ENCODE data around the gene S1PR2.
A peak's percentile ranks its signal among the peaks of the same experiment; 100 is the strongest.
"Not testable (repeated sequence)": the region's sequence is repeated elsewhere in the genome, so short reads cannot be mapped to it uniquely, and the experiment has no call there.

Gene S1PR2

GRCh38 chr19:10191347-10191746 lies 39.8 kb downstream of the S1PR2 start:
- DNase-seq (ENCODE audit: low read depth in 2 of 2) = no peak

GRCh38 chr19:10190026-10190425 lies 41.1 kb downstream of the S1PR2 start:
- no peak for DNase-seq (ENCODE audit: low read depth in 2 of 2)

- DNase-seq (ENCODE audit: low read depth in 2 of 2) = peak; percentile 39 to 44
Measured at GRCh38 chr19:10189616-10190015, 41.5 kb downstream of the S1PR2 start.

GRCh38 chr19:10187315-10187714 lies 43.8 kb downstream of the S1PR2 start:
- DNase-seq (ENCODE audit: low read depth in 2 of 2) = no peak

GRCh38 chr19:10184636-10185035 lies 46.5 kb downstream of the S1PR2 start:
- DNase-seq (ENCODE audit: low read depth in 2 of 2) = no peak

GRCh38 chr19:10183926-10184325 lies 47.2 kb downstream of the S1PR2 start:
- no peak for DNase-seq (ENCODE audit: low read depth in 2 of 2)

GRCh38 chr19:10182847-10183246 lies 48.3 kb downstream of the S1PR2 start:
- no peak for DNase-seq (ENCODE audit: low read depth in 2 of 2)

- no peak for DNase-seq (ENCODE audit: low read depth in 2 of 2)
Measured at GRCh38 chr19:10182076-10182475, 49.1 kb downstream of the S1PR2 start.

GRCh38 chr19:10180459-10180858 lies 50.7 kb downstream of the S1PR2 start:
- no peak for DNase-seq (ENCODE audit: low read depth in 2 of 2)

- DNase-seq (ENCODE audit: low read depth in 2 of 2) = not testable (repeated sequence)
Measured at GRCh38 chr19:10180024-10180423, 51.1 kb downstream of the S1PR2 start.

- no peak for DNase-seq (ENCODE audit: low read depth in 2 of 2)
Measured at GRCh38 chr19:10173527-10173926, 57.6 kb downstream of the S1PR2 start.
